Skin of body (tissue), 2 donors: ENCODE results near the gene ELMO1. TPM values are rescaled to one million over a fixed set of nuclear protein-coding genes. Genes with fewer than 3 reads are reported as not detected.

ENCODE experiments used
- DNase-seq: peaks from one replicate; lab custom pipeline; 2025; lab: John Stamatoyannopoulos, UW
- total RNA-seq: library from RNA; depleted of rRNA; stranded (reverse); fragments of >200 nt; gene quantifications from one replicate; pipeline ENCODE4 v1.2.3, GENCODE V29; 2014

Gene ELMO1
- 37.9 TPM for total RNA-seq

- DNase-seq, result peak; percentile 68
Observed at GRCh38 chr7:37448636-37449361, at the start of gene ELMO1. TSS of gene ELMO1 (minus strand) at chr7:37448864. CDS start at chr7:37342690, 106,174 bp downstream.

- DNase-seq, result no peak
Observed at GRCh38 chr7:37497576-37497975, 48.9 kb upstream of the ELMO1 start.

GRCh38 chr7:37495574-37496184 is 47.0 kb upstream of the ELMO1 start:
- DNase-seq, result peak; percentile 70

GRCh38 chr7:37494926-37495325 is 46.3 kb upstream of the ELMO1 start:
- no peak for DNase-seq

GRCh38 chr7:37493810-37494209 is 45.1 kb upstream of the ELMO1 start:
- DNase-seq, result no peak

GRCh38 chr7:37493123-37493522 is 44.5 kb upstream of the ELMO1 start:
- no peak for DNase-seq

- DNase-seq, result no peak
Observed at GRCh38 chr7:37491919-37492694, 43.4 kb upstream of the ELMO1 start.

GRCh38 chr7:37489703-37490102 is 41.0 kb upstream of the ELMO1 start:
- no peak for DNase-seq

- no peak for DNase-seq
Observed at GRCh38 chr7:37488163-37488764, 39.6 kb upstream of the ELMO1 start.

GRCh38 chr7:37484426-37485073 is 35.9 kb upstream of the ELMO1 start:
- no peak for DNase-seq

GRCh38 chr7:37483627-37484026 is 35.0 kb upstream of the ELMO1 start:
- no peak for DNase-seq

- no peak for DNase-seq
Observed at GRCh38 chr7:37482953-37483352, 34.3 kb upstream of the ELMO1 start.

GRCh38 chr7:37482505-37482904 is 33.8 kb upstream of the ELMO1 start:
- no peak for DNase-seq

GRCh38 chr7:37481722-37482288 is 33.1 kb upstream of the ELMO1 start:
- DNase-seq, result no peak

- DNase-seq, result no peak
Observed at GRCh38 chr7:37481154-37481553, 32.5 kb upstream of the ELMO1 start.

GRCh38 chr7:37480041-37481031 is 31.7 kb upstream of the ELMO1 start:
- no peak for DNase-seq

- DNase-seq, result peak; percentile 78
Observed at GRCh38 chr7:37476881-37477450, 28.3 kb upstream of the ELMO1 start.

GRCh38 chr7:37476428-37476827 is 27.8 kb upstream of the ELMO1 start:
- no peak for DNase-seq

- DNase-seq, result no peak
Observed at GRCh38 chr7:37475646-37476045, 27.0 kb upstream of the ELMO1 start.

- DNase-seq, result no peak
Observed at GRCh38 chr7:37471619-37472018, 23.0 kb upstream of the ELMO1 start.
